ENCODE results near the gene ITGB2. TPM values are rescaled to one million over a fixed set of nuclear protein-coding genes. Genes with fewer than 3 reads are reported as not detected.

Gene ITGB2
- total RNA-seq, 1 donor from 2014 or later: 0.91 TPM

DNA sequence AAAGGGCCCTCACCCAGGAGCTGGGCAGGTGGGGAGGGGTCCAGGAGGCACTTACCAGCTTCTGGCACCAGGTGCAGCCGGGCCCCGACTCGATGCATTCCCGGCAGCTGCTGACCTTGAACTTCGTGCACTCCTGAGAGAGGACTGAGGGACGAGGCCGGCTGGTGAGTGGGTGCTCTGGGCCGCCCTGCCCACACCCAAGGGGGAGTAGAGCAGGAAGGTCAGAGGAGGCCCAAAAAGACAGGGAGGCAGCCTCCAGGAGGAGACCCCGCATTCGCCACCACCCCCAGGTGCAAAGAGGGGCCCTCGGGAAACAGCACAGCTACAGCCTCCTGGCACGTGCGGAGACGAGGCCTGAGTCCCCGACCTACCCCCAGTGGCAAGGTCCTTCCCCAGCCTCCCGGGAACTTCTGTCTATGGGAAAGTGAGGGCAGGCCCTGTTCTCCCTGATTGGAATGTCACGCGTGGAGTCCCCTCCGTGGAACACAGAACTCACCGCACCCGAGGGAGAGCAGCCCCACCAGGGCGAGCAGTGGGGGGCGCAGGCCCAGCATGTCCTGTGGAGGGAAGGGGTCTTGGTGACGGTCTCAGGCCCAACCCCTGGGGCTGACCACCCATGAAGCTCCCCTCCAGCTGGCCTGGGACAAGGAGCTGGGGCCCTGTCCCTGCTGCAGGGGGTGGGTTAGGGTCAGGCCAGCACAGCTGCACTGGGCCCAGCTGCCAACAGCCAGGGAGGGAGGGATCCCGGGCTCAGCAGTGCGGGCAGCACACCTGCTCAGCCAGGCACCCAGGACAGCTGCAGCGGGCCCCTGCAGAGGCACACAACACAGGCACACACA lies 10.3 kb downstream of the ITGB2 start:
- Mint-ChIP-seq H3K36me3 (ENCODE audit: unreplicated experiment) (no peaks in the 10 kb centered on the region), H3K27ac (ENCODE audit: unreplicated experiment) (no peak overlapping the region), H3K9me3 (ENCODE audit: unreplicated experiment) (peaks cover 1% of the 10 kb centered on the region), H3K4me1 (ENCODE audit: low read depth, unreplicated experiment) (peaks cover 6% of the 10 kb centered on the region), H3K27me3 (ENCODE audit: unreplicated experiment) (peaks cover 3% of the 10 kb centered on the region), H3K4me3 (ENCODE audit: unreplicated experiment) (no peak overlapping the region)
- TF ChIP-seq, protein P1, sequence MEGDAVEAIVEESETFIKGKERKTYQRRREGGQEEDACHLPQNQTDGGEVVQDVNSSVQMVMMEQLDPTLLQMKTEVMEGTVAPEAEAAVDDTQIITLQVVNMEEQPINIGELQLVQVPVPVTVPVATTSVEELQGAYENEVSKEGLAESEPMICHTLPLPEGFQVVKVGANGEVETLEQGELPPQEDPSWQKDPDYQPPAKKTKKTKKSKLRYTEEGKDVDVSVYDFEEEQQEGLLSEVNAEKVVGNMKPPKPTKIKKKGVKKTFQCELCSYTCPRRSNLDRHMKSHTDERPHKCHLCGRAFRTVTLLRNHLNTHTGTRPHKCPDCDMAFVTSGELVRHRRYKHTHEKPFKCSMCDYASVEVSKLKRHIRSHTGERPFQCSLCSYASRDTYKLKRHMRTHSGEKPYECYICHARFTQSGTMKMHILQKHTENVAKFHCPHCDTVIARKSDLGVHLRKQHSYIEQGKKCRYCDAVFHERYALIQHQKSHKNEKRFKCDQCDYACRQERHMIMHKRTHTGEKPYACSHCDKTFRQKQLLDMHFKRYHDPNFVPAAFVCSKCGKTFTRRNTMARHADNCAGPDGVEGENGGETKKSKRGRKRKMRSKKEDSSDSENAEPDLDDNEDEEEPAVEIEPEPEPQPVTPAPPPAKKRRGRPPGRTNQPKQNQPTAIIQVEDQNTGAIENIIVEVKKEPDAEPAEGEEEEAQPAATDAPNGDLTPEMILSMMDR (IDR thresholded peaks at IDR 0.05; ENCODE audit: partially characterized antibody, unreplicated experiment): no peak
- no peak for DNase-seq

DNA sequence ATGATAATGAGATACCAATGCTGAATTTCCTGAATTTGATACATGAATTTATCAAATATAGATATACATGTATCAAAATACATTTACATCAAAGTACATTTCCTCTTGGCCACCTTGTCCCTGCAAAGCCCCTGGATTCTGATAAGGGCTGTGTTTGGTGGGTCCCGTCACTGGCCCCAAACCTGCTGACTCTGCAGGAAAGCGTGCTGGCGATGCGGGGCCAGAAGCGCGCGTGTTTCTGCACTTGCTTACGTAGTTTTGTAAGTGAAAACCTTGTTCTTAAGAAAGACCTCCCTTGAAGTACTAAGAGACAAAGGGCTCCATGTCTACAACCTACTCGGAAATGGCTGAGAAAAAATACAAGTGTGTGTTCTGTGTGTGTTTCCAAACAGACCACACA lies 11.0 kb downstream of the ITGB2 start:
- Mint-ChIP-seq H3K4me3 (ENCODE audit: unreplicated experiment) (no peak overlapping the region), H3K36me3 (ENCODE audit: unreplicated experiment) (no peaks in the 10 kb centered on the region), H3K27ac (ENCODE audit: unreplicated experiment) (no peak overlapping the region), H3K4me1 (ENCODE audit: low read depth, unreplicated experiment) (peaks cover 6% of the 10 kb centered on the region), H3K9me3 (ENCODE audit: unreplicated experiment) (peaks cover 1% of the 10 kb centered on the region), H3K27me3 (ENCODE audit: unreplicated experiment) (peaks cover 2% of the 10 kb centered on the region)
- DNase-seq: no peak
- TF ChIP-seq, protein P1 (IDR thresholded peaks at IDR 0.05; ENCODE audit: partially characterized antibody, unreplicated experiment): no peak

DNA sequence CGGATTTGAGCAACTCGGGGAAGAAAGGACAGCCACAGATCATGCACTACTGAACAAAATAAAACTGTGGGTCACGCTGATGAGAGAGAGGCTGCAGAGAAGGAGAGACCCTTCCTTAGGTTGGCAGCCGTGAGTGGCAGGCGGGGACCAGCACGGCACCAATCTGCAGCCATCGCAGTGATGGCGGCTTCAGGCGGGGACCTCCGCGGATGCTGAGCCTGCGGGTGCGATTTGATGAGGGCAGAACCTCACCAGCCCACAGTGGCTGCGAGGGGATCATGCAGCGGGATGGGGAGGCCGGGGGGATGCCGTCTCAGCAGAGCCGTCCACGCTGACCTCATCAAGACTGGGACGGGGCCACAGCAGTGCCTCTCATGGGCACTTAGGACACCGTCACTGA lies 11.8 kb downstream of the ITGB2 start:
- DNase-seq: no peak
- H3K27ac Mint-ChIP-seq (ENCODE audit: unreplicated experiment): no peak overlapping the region
- H3K4me3 Mint-ChIP-seq (ENCODE audit: unreplicated experiment): no peak overlapping the region
- TF ChIP-seq, protein P1 (IDR thresholded peaks at IDR 0.05; ENCODE audit: partially characterized antibody, unreplicated experiment): no peak
- no peaks in the 10 kb centered on the region for H3K36me3 Mint-ChIP-seq (ENCODE audit: unreplicated experiment)
- H3K27me3 Mint-ChIP-seq (ENCODE audit: unreplicated experiment): peaks cover 7% of the 10 kb centered on the region
- peaks cover 10% of the 10 kb centered on the region for H3K4me1 Mint-ChIP-seq (ENCODE audit: low read depth, unreplicated experiment)
- H3K9me3 Mint-ChIP-seq (ENCODE audit: unreplicated experiment): peaks cover 1% of the 10 kb centered on the region

DNA sequence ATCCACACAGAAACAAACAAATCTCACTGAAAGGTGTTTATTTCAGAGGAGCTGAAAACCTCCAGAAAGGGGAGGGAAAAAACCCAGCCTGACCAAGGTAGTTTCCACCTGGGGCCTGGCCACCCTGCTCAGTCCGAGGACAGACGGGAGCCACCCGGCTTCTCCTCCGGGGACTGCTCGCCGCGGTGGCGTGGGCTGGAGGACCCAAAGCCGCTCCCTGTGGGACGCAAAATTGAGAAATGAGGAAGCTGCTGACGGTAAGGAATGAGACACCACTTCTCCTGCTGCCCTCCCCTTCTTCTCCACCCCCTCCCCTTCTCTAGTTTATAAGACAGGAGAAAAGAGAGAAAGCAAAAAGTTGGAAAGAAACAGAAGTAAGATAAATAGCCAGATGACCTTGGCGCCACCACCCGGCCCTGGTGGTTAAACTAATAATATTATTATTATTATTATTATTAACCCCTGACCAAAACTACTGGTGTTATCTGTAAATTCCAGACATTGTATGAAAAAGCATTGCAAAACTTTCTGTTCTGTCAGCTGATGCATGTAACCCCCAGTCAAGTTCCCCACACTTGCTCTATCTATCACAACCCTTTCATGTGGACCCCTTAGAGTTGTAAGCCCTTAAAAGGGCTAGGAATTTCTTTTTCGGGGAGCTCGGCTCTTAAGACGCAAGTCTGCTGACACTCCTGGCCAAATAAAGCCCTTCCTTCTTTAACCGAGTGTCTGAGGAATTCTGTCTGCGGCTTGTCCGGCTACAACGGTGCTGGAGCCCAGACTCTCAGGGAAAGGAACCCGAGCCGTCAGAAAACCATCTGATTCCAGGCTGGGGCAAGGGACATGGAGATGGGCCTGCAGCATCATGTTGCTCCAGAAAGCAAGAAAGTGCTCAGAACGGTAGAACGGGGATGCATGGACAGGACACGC lies 12.5 kb downstream of the ITGB2 start:
- Mint-ChIP-seq H3K4me3 (ENCODE audit: unreplicated experiment) (no peak overlapping the region), H3K9me3 (ENCODE audit: unreplicated experiment) (peaks cover 1% of the 10 kb centered on the region), H3K27ac (ENCODE audit: unreplicated experiment) (no peak overlapping the region), H3K4me1 (ENCODE audit: low read depth, unreplicated experiment) (peaks cover 10% of the 10 kb centered on the region), H3K27me3 (ENCODE audit: unreplicated experiment) (peaks cover 7% of the 10 kb centered on the region), H3K36me3 (ENCODE audit: unreplicated experiment) (no peaks in the 10 kb centered on the region)
- DNase-seq: no peak
- TF ChIP-seq, protein P1 (IDR thresholded peaks at IDR 0.05; ENCODE audit: partially characterized antibody, unreplicated experiment): no peak

Data from glutamatergic neuron (in vitro differentiated cells).